Measurements from ENCODE around the gene TRAF2.

DNA sequence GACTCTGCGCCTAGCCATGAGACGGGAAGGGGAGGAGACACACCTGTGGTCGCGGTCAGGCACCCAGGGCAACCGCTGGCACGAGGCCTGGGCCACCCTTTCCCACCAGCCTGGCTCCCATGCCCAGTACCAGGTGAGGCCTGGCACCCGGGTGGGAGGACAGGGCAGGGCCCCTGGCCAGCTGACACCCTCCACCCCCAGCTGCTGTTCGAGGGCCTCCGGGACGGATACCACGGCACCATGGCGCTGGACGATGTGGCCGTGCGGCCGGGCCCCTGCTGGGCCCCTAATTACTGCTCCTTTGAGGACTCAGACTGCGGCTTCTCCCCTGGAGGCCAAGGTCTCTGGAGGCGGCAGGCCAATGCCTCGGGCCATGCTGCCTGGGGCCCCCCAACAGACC is 29.1 kb upstream of the TRAF2 start:
- TF ChIP-seq, protein P1, sequence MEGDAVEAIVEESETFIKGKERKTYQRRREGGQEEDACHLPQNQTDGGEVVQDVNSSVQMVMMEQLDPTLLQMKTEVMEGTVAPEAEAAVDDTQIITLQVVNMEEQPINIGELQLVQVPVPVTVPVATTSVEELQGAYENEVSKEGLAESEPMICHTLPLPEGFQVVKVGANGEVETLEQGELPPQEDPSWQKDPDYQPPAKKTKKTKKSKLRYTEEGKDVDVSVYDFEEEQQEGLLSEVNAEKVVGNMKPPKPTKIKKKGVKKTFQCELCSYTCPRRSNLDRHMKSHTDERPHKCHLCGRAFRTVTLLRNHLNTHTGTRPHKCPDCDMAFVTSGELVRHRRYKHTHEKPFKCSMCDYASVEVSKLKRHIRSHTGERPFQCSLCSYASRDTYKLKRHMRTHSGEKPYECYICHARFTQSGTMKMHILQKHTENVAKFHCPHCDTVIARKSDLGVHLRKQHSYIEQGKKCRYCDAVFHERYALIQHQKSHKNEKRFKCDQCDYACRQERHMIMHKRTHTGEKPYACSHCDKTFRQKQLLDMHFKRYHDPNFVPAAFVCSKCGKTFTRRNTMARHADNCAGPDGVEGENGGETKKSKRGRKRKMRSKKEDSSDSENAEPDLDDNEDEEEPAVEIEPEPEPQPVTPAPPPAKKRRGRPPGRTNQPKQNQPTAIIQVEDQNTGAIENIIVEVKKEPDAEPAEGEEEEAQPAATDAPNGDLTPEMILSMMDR (IDR thresholded peaks at IDR 0.05; ENCODE audit: low read length): no peak
- no peak for TF ChIP-seq EZH2 (IDR thresholded peaks at IDR 0.05; ENCODE audit: borderline replicate concordance, low read length)
